Measurements from ENCODE around the gene THOC3.
"Not testable (repeated sequence)": the region's sequence is repeated elsewhere in the genome, so short reads cannot be mapped to it uniquely, and the experiment has no call there.

The THOC3 gene

GRCh38 chr5:175967471-175968372 lies at the start of gene THOC3:
Gene THOC3, minus strand, starts transcription at chr5:175968315. Its CDS starts 107 bp downstream, at chr5:175968208.
- DNase-seq = peak; percentile 75

- DNase-seq = not testable (repeated sequence)
Observed at GRCh38 chr5:176017324-176017723, 49.2 kb upstream of the THOC3 start.

GRCh38 chr5:176014360-176014759 lies 46.2 kb upstream of the THOC3 start:
- not testable (repeated sequence) for DNase-seq

- not testable (repeated sequence) for DNase-seq
Observed at GRCh38 chr5:176011088-176011487, 43.0 kb upstream of the THOC3 start.

GRCh38 chr5:176010202-176010601 lies 42.1 kb upstream of the THOC3 start:
- DNase-seq = not testable (repeated sequence)

- not testable (repeated sequence) for DNase-seq
Observed at GRCh38 chr5:176007220-176007619, 39.1 kb upstream of the THOC3 start.

GRCh38 chr5:176006819-176007218 lies 38.7 kb upstream of the THOC3 start:
- not testable (repeated sequence) for DNase-seq

GRCh38 chr5:175997979-175998378 lies 29.9 kb upstream of the THOC3 start:
- DNase-seq = not testable (repeated sequence)

- DNase-seq = not testable (repeated sequence)
Observed at GRCh38 chr5:175997495-175997894, 29.4 kb upstream of the THOC3 start.

GRCh38 chr5:175996791-175997190 lies 28.7 kb upstream of the THOC3 start:
- DNase-seq = not testable (repeated sequence)

- not testable (repeated sequence) for DNase-seq
Observed at GRCh38 chr5:175995506-175995905, 27.4 kb upstream of the THOC3 start.

GRCh38 chr5:175979371-175979995 lies 11.4 kb upstream of the THOC3 start:
- not testable (repeated sequence) for DNase-seq

GRCh38 chr5:175968381-175968780 lies 266 bp upstream of the THOC3 start:
- not testable (repeated sequence) for DNase-seq

- DNase-seq = not testable (repeated sequence)
Observed at GRCh38 chr5:175962329-175962728, 5.8 kb downstream of the THOC3 start.

- DNase-seq = not testable (repeated sequence)
Observed at GRCh38 chr5:175960228-175960627, 7.9 kb downstream of the THOC3 start.

- not testable (repeated sequence) for DNase-seq
Observed at GRCh38 chr5:175958515-175958914, 9.6 kb downstream of the THOC3 start.

- DNase-seq = not testable (repeated sequence)
Observed at GRCh38 chr5:175954107-175954506, 14.0 kb downstream of the THOC3 start.

- not testable (repeated sequence) for DNase-seq
Observed at GRCh38 chr5:175952810-175953209, 15.3 kb downstream of the THOC3 start.

GRCh38 chr5:175951339-175951969 lies 16.7 kb downstream of the THOC3 start:
- not testable (repeated sequence) for DNase-seq

- DNase-seq = not testable (repeated sequence)
Observed at GRCh38 chr5:175948329-175949108, 19.6 kb downstream of the THOC3 start.

- not testable (repeated sequence) for DNase-seq
Observed at GRCh38 chr5:175943253-175943652, 24.9 kb downstream of the THOC3 start.

- not testable (repeated sequence) for DNase-seq
Observed at GRCh38 chr5:175940632-175941031, 27.5 kb downstream of the THOC3 start.

All from inflammatory macrophage treated with lipopolysaccharide for 4 hours (primary cell).